VCaP (cell line): ENCODE measurements around the gene MUC6.

Source experiments
- H3K27ac ChIP-seq: fragments of 450-650 bp; 2 replicates; pipeline ENCODE4 v1.5.1; 2017
- TF ChIP-seq, protein P1 (sequence below): fragments of 450-650 bp; conservative IDR thresholded peaks from 2 replicates; pipeline ENCODE4 v1.5.1; 2017; ENCODE audit warnings: mild to moderate bottlenecking, moderate library complexity

Gene MUC6

DNA sequence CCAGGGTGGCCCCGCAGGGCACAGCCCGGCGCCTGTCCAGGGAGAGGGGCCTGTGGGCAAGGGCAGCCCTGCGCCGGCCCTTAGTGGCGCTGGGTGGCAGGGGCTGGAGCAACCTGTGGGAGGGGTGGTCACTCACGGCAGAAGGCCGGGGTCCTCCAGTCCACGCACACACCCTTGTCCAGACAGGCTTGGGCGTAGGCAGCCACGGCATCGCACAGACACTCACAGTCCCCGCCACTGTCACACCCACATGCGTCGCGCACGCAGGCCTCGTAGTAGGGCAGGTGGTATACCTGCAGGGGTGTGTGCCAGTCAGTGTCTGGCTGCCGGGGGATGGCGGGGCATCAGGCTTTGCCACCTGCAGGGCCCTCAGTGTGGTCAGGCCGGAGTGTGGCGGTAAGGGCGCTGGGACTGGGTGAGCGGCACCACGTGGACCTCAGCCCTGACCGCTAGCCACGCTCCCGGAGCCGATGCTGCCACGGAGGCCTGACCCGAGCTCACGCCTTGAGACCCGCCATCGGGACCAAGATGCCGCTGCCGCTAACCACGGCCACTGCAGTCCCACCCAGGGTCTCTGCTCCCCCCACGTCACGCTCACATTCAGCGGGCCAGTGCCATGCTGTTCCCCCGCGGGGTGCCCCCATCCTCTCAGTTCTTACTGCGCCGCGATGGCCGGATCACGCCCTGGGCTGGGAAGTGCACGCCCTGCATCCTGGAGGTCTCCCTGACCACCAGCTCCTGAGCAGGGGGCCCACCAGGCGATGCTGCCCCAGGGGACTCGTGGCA, 12.5 kb downstream of the MUC6 start:
- TF ChIP-seq, protein P1, sequence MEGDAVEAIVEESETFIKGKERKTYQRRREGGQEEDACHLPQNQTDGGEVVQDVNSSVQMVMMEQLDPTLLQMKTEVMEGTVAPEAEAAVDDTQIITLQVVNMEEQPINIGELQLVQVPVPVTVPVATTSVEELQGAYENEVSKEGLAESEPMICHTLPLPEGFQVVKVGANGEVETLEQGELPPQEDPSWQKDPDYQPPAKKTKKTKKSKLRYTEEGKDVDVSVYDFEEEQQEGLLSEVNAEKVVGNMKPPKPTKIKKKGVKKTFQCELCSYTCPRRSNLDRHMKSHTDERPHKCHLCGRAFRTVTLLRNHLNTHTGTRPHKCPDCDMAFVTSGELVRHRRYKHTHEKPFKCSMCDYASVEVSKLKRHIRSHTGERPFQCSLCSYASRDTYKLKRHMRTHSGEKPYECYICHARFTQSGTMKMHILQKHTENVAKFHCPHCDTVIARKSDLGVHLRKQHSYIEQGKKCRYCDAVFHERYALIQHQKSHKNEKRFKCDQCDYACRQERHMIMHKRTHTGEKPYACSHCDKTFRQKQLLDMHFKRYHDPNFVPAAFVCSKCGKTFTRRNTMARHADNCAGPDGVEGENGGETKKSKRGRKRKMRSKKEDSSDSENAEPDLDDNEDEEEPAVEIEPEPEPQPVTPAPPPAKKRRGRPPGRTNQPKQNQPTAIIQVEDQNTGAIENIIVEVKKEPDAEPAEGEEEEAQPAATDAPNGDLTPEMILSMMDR = no peak

DNA sequence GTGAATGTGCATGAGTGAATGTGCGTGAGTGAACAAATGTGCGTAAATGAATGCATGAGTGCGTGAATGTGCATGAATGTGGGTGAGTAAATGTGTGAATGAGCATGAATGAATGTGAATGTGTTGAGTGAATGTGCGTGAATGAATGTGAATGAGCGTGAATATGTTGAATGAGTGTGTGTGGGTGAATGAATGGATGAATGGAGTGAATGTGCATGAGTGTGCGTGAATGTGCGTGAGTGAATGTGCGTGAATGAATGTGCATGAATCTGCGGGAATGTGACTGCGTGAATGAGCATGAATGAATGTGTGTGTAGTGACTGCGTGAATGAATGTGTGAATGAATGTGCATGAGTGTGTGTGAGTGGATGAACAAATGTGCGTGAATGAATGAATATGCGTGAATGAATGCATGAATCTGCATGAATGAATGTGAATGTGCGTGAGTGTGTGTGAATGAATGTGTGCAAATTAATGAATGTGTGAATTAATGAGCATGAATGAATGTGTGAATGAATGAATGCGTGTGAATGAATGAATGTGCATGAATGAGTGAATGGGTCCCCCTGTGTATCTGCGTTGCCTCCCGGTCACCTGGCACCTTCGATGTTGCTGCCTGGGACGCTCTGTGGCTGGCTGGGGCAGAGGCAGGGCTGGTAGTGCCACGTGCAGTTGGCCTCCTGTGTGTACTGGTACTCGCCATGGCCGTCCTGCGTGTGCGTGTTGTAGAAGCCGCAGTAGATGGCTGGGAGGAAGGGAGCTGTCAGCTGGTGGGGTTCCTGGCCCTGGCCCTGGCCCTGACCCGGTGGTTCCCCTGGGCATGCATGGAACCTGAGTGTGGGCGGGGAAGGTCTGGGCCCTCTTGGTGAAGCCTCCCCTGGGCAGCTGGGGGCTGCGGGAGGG, 13.4 kb downstream of the MUC6 start:
- TF ChIP-seq, protein P1 = no peak
- no peak overlapping the region for H3K27ac ChIP-seq

More for the DNA sequence above, 12.5 kb downstream of the MUC6 start:
- H3K27ac ChIP-seq = no peak overlapping the region

DNA sequence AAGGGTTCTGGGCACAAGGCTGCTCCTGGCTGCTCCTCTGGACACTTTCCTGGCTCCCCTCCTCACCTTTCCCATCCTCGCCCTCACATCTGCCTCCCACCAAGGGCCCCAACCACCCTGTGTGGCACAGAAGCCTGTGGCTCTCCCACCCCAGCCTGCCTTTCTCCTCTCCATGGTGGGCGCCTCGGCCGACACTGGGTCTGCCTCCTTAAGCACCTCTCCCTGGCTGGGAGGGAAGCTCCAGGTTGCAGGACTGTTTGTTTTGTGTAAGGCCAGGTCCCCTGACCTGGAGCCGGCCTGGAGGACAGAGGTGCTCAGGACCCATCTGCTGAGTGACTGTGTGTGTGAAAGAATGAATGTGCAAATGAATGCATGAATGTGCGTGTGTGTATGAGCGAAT, 14.1 kb downstream of the MUC6 start:
- TF ChIP-seq, protein P1 = no peak

DNA sequence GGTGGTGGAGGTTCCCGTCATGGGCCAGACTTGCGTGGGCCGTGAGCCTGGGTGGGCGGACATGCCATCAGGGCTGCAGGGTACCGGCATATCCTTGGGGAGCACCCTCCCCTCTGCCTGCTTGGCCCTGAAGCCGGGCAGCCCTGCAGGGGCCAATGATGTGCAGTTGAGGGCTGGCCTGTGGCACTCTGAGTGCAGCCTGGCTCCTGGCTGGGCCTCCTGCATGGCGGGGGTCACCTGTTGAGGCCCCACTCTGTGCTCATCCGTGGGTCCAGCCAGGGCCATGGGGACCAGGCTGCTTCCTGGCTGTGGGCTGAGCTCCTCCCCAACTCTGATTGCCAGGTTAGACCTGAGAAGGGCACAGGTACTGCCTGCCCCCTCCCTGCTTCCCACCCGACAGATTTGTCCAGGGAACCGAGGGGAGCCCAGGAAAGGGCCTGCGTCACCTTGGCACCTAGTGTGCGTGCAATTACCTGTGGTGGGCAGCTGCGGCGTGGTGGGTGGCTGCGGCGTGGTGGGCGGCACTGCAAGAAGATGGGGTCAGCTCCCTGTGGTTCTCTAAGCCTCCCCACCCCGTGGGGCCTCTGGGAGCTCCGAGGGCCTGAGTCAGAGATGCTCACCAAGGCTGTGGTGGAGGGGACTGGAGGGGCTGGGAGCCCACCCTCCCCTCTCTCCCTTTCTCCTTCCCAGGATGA, 16.2 kb downstream of the MUC6 start:
- TF ChIP-seq, protein P1 = no peak
- H3K27ac ChIP-seq = no peak overlapping the region

More for the DNA sequence above, 14.1 kb downstream of the MUC6 start:
- H3K27ac ChIP-seq = no peak overlapping the region

DNA sequence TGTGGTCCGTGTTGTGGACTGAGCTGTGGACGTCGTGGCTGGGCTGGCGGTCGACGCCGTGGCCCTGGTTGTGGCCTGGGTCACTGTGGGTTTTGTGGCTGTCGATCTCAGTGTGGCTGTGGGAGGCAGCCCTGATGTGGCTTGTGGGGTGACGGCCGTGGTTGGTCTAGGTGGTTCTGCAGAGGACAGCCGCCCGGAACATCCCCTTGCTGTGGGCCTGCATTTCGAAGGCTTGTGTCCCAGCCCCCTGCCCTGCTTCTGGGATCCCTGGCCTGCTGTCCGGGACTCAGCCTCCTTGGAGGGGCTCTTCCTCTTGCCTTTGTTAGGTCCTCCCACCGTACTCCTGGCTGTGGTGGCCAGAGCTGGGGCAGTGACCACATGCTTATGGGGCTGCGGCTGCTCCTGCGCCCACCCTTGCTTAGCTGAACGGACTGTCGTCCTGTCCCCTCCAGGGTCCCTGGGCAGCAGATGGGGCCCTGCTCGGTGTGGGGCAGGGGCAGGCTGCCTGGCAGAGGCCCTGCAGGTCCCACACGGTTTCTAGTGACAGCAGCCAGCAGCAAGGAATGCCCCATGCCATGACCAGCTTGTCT, 17.1 kb downstream of the MUC6 start:
- TF ChIP-seq, protein P1 = no peak
- H3K27ac ChIP-seq = no peak overlapping the region

DNA sequence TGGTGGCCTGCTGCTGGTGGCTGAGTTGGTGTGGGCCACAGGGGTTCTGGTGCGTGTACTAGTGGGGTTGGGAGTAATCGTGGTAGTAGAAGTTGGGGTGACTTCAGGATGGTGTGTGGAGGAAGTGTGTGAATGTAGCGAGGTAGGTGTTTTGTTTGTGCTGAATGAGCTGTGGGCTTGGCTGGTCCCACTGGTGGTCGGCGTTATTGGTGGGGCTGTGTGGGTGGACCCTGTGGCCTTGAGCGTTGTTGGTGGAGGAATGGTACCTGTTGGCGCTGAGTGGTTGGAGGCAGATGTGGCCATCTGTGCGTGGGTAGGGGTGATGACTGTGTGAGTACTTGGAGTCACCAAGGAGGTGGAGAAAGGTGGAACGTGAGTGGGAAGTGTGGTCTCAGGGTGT, 18.4 kb downstream of the MUC6 start:
- H3K27ac ChIP-seq = no peak overlapping the region
- TF ChIP-seq, protein P1 = no peak
